AG08395 (cell line): Measurements from ENCODE around the gene BTBD9.
A peak's percentile ranks its signal among the peaks of the same experiment; 100 is the strongest.
"Not testable (repeated sequence)": the region's sequence is repeated elsewhere in the genome, so short reads cannot be mapped to it uniquely, and the experiment has no call there.

Experiments used
- DNase-seq: peaks from one replicate; pipeline ENCODE4 v3.0.0; 2012; ENCODE audit warnings: mixed read lengths, low spot score

The BTBD9 gene

DNA sequence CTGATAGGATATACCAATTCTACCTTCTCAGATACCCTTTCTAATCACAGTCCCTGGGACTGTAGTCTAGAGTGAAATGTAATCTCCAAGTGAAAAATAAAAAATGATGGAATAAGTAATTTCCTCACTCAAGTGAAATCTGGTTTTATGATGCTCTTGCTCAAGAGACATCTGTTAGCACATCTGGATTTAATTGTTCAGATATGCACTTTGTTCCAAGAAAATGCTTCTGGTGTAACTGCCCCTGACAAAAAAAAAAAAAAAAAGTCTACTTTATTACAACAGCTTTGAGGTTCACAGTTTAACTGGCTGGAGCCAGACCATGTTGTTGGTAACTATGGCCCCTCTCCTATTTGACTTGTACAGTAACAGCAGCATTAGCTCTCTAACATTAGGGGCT lies 251.8 kb downstream of the BTBD9 start:
- DNase-seq = peak; percentile 38

DNA sequence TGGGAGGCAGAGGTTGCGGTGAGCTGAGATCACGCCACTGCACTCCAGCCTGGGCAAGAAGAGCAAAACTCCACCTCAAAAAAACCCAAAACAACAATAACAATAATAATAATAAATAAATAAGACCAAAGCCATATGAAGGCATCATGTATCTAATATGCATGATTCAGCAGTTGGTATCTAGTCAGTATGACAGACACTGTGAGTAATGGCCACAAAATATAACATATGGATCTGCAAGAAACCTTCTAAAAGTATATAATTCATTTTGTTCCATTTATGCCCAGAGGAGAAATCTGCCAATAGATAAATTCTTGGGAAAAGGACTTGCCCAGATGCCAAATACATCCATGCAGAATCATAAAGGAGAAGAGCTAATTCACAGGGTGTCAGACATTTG lies 252.3 kb downstream of the BTBD9 start:
- no peak for DNase-seq

DNA sequence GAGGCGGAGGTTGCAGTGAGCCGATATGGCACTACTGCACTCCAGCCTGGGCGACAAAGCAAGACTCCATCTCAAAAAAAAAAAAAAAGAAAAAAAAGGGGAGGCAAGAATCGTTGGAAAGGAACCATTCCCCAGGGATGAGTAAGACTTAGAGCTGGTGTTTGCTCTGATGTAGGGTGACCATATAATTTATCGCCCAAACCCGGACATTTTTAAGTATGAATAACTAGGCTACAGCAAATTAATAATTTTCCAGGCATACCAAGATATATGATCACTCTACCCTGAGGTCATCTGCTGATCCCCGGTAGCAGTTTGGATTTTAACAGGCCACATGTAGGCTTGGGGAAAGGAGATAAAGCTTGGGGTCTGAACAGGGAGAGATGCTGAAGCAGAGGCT lies 260.9 kb downstream of the BTBD9 start:
- DNase-seq = no peak

- DNase-seq = no peak
These were observed 263.8 kb downstream of the BTBD9 start for GRCh38 chr6:38375937-38376336.

- no peak for DNase-seq
These were observed 264.4 kb downstream of the BTBD9 start for GRCh38 chr6:38375341-38375740.

DNA sequence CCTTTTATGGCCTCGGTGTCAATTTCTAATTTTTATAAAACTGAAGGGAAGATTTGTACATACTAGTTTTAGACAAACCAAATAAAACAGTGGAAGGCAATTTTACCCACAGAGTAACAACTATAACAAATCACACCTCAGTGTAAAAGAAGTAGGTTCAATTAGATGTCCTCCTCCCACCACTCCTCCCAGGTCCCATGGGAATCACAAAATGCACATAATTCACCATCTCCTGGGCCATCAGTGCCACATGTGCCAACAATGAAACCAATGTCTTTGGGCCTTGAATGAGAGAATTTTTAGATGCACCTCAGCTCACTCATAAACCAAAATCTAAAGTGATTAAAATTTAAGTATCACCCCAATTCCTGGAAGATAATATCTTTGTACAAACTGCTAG lies 267.8 kb downstream of the BTBD9 start:
- DNase-seq = no peak

GRCh38 chr6:38370653-38371601 lies 268.8 kb downstream of the BTBD9 start:
- DNase-seq = no peak

- DNase-seq = no peak
These were observed 272.5 kb downstream of the BTBD9 start for GRCh38 chr6:38367231-38367630.

DNA sequence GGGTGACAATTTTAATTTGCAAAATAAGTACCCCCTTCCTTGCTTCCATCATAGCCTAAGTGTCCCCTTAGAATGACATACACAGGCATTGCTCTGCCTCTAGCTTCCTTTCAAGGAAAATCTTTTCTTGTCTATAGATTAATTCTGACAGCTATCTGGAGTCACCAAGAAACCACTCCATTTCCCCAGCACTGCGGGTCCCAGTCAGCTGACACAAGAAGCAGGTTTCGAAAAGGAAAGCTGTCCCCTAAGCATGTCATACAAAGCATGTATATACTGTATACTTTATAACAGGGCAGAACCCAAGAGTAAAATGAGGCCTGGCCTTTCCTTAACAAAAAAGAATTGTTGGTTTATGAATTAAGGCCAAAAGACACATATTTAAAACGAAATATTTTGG lies 273.5 kb downstream of the BTBD9 start:
- no peak for DNase-seq

- no peak for DNase-seq
These were observed 275.0 kb downstream of the BTBD9 start for GRCh38 chr6:38364775-38365174.

DNA sequence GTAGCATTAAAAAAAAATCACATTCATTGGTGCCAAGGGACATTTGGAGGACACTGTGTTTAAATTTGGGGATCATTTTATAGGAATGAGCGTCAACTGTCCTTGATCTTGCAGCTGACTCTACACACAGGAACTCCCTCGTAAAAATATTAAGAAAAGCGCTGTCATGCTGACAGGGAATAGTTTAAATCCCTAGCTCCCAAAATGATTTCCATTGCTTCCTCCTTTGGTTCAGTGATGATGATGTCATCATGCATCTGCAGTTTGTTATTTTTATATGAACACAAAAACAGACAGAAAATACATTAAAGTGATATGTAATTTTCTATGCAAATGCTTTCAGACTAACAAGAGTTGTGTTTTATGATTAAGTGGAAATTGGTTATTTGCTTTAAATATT lies 275.6 kb downstream of the BTBD9 start:
- DNase-seq = no peak

- no peak for DNase-seq
These were observed 284.2 kb downstream of the BTBD9 start for GRCh38 chr6:38355519-38355918.

- DNase-seq = no peak
These were observed 284.8 kb downstream of the BTBD9 start for GRCh38 chr6:38354905-38355304.

DNA sequence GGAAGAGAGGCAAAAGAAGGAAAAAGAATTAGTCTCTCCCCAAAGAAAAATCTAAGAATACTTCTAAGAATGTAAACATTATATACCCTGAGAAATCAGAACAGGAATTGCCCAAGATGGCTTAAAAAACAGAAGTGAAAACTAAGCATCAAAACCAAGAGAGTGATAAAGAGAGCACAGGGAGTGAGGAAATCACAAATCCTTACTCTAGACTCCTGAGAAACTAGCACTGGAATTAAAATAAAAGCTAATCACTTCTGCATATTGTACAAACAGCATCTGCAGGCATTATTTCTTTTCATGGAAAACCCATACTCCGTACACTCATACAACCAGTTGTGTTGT lies 285.7 kb downstream of the BTBD9 start:
- DNase-seq = no peak

GRCh38 chr6:38353310-38354036 lies 286.3 kb downstream of the BTBD9 start:
- DNase-seq = no peak

DNA sequence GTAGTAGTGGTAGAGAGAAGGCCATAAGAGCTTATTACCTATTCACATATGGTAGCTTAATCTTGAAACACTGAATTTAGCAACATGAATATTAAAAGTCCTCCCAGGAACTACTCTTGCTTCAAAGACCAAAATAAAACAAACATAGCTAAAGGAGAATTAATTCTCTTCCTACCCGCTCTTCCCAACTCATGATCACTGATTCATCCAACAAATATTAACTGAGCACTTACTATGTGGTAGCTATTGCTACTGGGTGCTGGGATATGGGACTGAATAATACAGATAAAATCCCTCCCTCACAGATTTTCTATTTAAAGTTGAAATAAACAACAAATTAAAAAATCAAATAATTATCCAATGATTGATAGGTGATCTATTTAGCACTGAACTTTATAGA lies 287.1 kb downstream of the BTBD9 start:
- DNase-seq = no peak

- DNase-seq = peak; percentile 45
These were observed 288.8 kb downstream of the BTBD9 start for GRCh38 chr6:38350942-38351341.

- DNase-seq = no peak
These were observed 289.5 kb downstream of the BTBD9 start for GRCh38 chr6:38350220-38350619.

DNA sequence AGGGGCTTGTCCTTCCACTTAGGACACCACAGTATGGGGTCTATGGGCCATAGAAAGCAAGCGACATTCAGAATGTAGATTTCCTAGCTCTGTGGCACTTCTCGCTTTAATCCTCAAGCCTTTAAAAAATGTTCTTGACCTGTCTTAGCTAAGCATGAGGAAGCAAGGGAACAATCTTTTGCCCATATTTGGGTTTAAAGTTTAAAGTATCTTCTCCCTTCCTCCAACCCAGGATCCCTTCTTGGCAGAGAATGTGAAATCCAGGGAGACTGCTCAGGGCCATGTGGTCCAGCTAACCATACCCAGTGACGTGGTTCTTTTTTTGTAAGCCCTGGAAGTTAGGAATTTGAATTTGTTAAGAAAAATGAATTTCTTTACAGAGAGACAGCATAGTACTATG lies 289.9 kb downstream of the BTBD9 start:
- DNase-seq = peak; percentile 67

- no peak for DNase-seq
These were observed 290.5 kb downstream of the BTBD9 start for GRCh38 chr6:38349221-38349620.

DNA sequence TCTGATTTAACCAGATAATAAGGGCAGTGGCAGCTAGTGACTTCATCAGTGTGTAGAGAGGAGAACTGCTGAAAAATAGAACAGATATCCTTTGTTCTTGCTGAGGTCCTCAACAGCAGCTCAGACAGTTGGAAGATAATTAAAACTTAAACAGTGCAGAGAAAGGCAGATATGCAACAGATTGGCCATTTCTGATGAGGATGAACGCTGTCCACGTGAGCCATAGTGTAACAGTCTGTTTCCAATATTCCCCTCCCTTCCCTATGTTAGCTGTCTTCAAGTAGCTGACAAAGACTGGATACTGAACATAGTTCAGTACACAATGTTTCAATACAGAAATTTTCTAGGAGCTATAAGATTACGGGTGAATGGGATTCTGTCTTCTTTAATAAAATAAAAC lies 291.4 kb downstream of the BTBD9 start:
- no peak for DNase-seq

- DNase-seq = not testable (repeated sequence)
These were observed 291.9 kb downstream of the BTBD9 start for GRCh38 chr6:38347829-38348228.

DNA sequence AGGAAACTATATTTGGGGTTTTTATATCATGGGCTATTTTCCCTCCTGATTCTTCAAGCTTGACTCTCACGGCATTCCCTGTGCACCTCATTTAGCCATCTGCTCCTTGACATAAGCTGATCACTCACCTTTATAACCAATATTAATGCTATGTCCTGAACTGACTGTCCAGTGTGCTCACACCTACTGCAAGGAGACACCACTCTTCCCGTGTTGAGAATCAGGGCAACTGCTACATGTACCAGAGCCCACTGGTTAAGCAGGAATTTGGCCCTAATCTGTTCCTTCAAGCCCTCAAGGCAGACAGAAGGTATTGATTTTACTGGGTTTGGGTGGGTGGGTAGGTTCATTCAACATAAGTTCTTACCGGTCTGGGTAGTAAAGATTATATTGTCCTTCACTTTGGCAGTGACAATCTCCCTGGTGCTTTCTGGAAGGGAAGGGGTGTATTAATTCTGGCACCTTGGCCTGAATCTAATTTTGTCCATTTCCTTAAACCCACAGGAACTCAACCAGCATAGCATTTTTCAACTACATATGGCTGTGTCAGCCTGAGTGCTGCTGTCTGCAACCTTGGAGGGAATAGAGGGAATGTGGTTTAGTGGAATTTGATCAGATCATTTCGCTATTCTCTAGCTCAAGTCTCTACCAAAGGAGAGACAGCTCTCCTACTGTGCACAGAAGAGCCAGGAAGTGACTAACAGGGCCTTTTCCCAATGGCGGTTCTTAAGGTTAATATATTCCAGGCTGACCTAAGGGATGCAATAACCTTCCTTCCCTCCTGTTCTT lies 293.2 kb downstream of the BTBD9 start:
- DNase-seq = peak; percentile 72
